Sciatic nerve (tissue), 2 donors: Measurements from ENCODE around the gene ADA. TPM values are rescaled to one million over a fixed set of nuclear protein-coding genes. Genes with fewer than 3 reads are reported as not detected.
"Not testable (repeated sequence)": the region's sequence is repeated elsewhere in the genome, so short reads cannot be mapped to it uniquely, and the experiment has no call there.

ENCODE experiments used
- ATAC-seq: fragments of 200-7000 bp; cut with Tn5 transposase; one replicate; pipeline ENCODE4 v1.9.1; 2020; ENCODE audit warnings: mild to moderate bottlenecking, moderate library complexity
- DNase-seq: peaks from one replicate; pipeline ENCODE4 v3.0.0-alpha.2; 2020; ENCODE audit warnings: low spot score
- intact Hi-C: fragments of 100-400 bp; cut with DNase I; formaldehyde crosslinking; loops from one replicate; pipeline ENCODE4 v1.14.2; 2022
- total RNA-seq: library from RNA; stranded (reverse); fragmentation: NEBNext Ultra II Directional; extraction: Animal tissue kit (Norgen Biotek cat#: 25700); gene quantifications from one replicate; pipeline ENCODE4 v1.2.1, GENCODE V29; 2021
- donor health status: DM: no; HTN: no; CAD: no.
- donor health status: DM: no; HTN: no; CAD: no.

The ADA gene
- total RNA-seq, 1 donor from 2014 or later: 7.7 TPM

- no peak for ATAC-seq
- no peak for DNase-seq
- intact Hi-C loops: no loop called here
Measured at GRCh38 chr20:44590980-44591778, 60.3 kb downstream of the ADA start.

GRCh38 chr20:44589537-44589936 is 62.0 kb downstream of the ADA start:
- DNase-seq: no peak
- intact Hi-C loops: no loop called here
- no peak for ATAC-seq

- intact Hi-C loops, ATAC-seq, DNase-seq: not testable (repeated sequence)
Measured at GRCh38 chr20:44588321-44588720, 63.2 kb downstream of the ADA start.

- DNase-seq (no peak), ATAC-seq (no peak)
- intact Hi-C loops: no loop called here
Measured at GRCh38 chr20:44587035-44587980, 64.2 kb downstream of the ADA start.

- intact Hi-C loops: no loop called here
Measured at GRCh38 chr20:44586289-44586911, 65.1 kb downstream of the ADA start.

GRCh38 chr20:44585057-44585963 is 66.2 kb downstream of the ADA start:
- ATAC-seq (no peak), DNase-seq (no peak)
- intact Hi-C loops: no loop called here

More at GRCh38 chr20:44586289-44586911, 65.1 kb downstream of the ADA start:
- ATAC-seq (no peak), DNase-seq (no peak)

GRCh38 chr20:44584162-44584561 is 67.3 kb downstream of the ADA start:
- DNase-seq (no peak), ATAC-seq (no peak)
- intact Hi-C loops: no loop called here

- intact Hi-C loops: no loop called here
Measured at GRCh38 chr20:44583157-44583556, 68.3 kb downstream of the ADA start.

GRCh38 chr20:44582311-44583025 is 69.0 kb downstream of the ADA start, which contains the start of gene PKIG:
Gene PKIG, plus strand, starts transcription at chr20:44582579. Its CDS starts 31,978 bp downstream, at chr20:44614557.
- no peak for DNase-seq
- intact Hi-C loops: no loop called here
- peak; percentile 91 for ATAC-seq

More at GRCh38 chr20:44583157-44583556, 68.3 kb downstream of the ADA start:
- ATAC-seq (no peak), DNase-seq (no peak)

- ATAC-seq (no peak), DNase-seq (no peak)
- intact Hi-C loops: no loop called here
Measured at GRCh38 chr20:44581515-44581914, 70.0 kb downstream of the ADA start.

GRCh38 chr20:44580581-44581268 is 70.8 kb downstream of the ADA start:
- ATAC-seq (no peak), DNase-seq (no peak)
- intact Hi-C loops: no loop called here

- intact Hi-C loops: no loop called here
- DNase-seq (no peak), ATAC-seq (no peak)
Measured at GRCh38 chr20:44579313-44580081, 72.0 kb downstream of the ADA start.

GRCh38 chr20:44576297-44576696 is 75.2 kb downstream of the ADA start:
- intact Hi-C loops: no loop called here
- ATAC-seq (peak; percentile 9), DNase-seq (no peak)

GRCh38 chr20:44574372-44574771 is 77.1 kb downstream of the ADA start:
- DNase-seq (no peak), ATAC-seq (no peak)
- intact Hi-C loops: no loop called here

- no peak for DNase-seq
- no peak for ATAC-seq
- intact Hi-C loops: no loop called here
Measured at GRCh38 chr20:44573501-44573869, 78.0 kb downstream of the ADA start.
